Dedifferentiated amniotic fluid mesenchymal stem cell (primary cell): ENCODE data around the gene DDX28.
"Not testable (repeated sequence)": the region's sequence is repeated elsewhere in the genome, so short reads cannot be mapped to it uniquely, and the experiment has no call there.

Experiments used
- DNase-seq: peaks from one replicate; pipeline ENCODE4 v3.0.0-alpha.2; 2016; ENCODE audit errors: extremely low spot score

The DDX28 gene

GRCh38 chr16:68037841-68038597, 15.0 kb upstream of the DDX28 start:
- no peak for DNase-seq

GRCh38 chr16:68035227-68035626, 12.2 kb upstream of the DDX28 start:
- no peak for DNase-seq

GRCh38 chr16:68033101-68033500, 10.1 kb upstream of the DDX28 start:
- no peak for DNase-seq

GRCh38 chr16:68031951-68032350, 8.9 kb upstream of the DDX28 start:
- DNase-seq = no peak

GRCh38 chr16:68030108-68030507, 7.1 kb upstream of the DDX28 start:
- DNase-seq = not testable (repeated sequence)

- DNase-seq = no peak
Measured at GRCh38 chr16:68028996-68029395, 6.0 kb upstream of the DDX28 start.

GRCh38 chr16:68022278-68022727, 729 bp downstream of the DDX28 start:
- no peak for DNase-seq

GRCh38 chr16:68021490-68021889, 1.5 kb downstream of the DDX28 start:
- no peak for DNase-seq

GRCh38 chr16:68019167-68019680, 3.8 kb downstream of the DDX28 start:
- DNase-seq = no peak

GRCh38 chr16:68015681-68016080, 7.4 kb downstream of the DDX28 start, which contains the start of gene DPEP2NB:
DPEP2NB (minus strand) TSS chr16:68015911; CDS start chr16:68015770, 141 bp downstream.
- DNase-seq = no peak

GRCh38 chr16:68013440-68013839, 9.6 kb downstream of the DDX28 start:
- DNase-seq = no peak

- DNase-seq = not testable (repeated sequence)
Measured at GRCh38 chr16:68009872-68010271, 13.2 kb downstream of the DDX28 start.

GRCh38 chr16:68009157-68009735, 13.8 kb downstream of the DDX28 start:
- DNase-seq = no peak

GRCh38 chr16:68005786-68006286, 17.2 kb downstream of the DDX28 start:
- DNase-seq = no peak

GRCh38 chr16:68005211-68005610, 17.8 kb downstream of the DDX28 start:
- DNase-seq = no peak

- DNase-seq = no peak
Measured at GRCh38 chr16:68003031-68003430, 20.0 kb downstream of the DDX28 start.

GRCh38 chr16:68000450-68000849, 22.6 kb downstream of the DDX28 start:
- DNase-seq = no peak

GRCh38 chr16:67999985-68000384, 23.0 kb downstream of the DDX28 start:
- DNase-seq = no peak

GRCh38 chr16:67998779-67999688, 24.0 kb downstream of the DDX28 start, which contains the start of gene DPEP2:
DPEP2 (minus strand) TSS chr16:67999484; CDS start chr16:67993212, 6,272 bp downstream.
- DNase-seq = not testable (repeated sequence)

- not testable (repeated sequence) for DNase-seq
Measured at GRCh38 chr16:67998231-67998778, 24.7 kb downstream of the DDX28 start.

- no peak for DNase-seq
Measured at GRCh38 chr16:67996666-67997065, 26.4 kb downstream of the DDX28 start.
